Measurements from ENCODE around the gene NET1.

The NET1 gene

DNA sequence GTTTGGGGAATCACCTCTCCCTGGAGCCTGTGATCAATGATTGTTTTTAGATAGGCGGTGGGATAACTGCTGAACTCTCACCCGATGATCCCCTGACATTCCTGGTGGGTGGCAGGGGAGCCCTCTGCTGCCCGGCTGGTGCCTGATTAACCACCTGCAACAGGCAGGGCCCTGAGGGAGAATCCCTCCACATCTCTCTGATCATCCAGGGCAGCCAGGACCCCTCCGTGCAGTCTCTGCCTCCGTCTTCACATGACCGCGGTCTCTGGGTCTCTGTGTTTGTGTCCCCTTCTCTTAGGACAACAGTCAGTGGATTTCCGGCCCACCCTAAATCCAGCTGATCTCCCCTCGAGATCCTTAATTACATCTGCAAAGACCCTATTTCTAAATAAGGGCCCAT is 69.7 kb downstream of the NET1 start:
- H3K27me3 ChIP-seq (replicated peaks), result no peaks in the 10 kb centered on the region
- no peak overlapping the region for H3K4me3 ChIP-seq (ENCODE audit: low read depth, low read length)
- in situ Hi-C loops (cut with HindIII; ENCODE audit: low pct_ligation_motif_present, low sequenced_read_pairs), result no loop called here
- no peak overlapping the region for H3K27ac ChIP-seq
- TF ChIP-seq, protein P1, sequence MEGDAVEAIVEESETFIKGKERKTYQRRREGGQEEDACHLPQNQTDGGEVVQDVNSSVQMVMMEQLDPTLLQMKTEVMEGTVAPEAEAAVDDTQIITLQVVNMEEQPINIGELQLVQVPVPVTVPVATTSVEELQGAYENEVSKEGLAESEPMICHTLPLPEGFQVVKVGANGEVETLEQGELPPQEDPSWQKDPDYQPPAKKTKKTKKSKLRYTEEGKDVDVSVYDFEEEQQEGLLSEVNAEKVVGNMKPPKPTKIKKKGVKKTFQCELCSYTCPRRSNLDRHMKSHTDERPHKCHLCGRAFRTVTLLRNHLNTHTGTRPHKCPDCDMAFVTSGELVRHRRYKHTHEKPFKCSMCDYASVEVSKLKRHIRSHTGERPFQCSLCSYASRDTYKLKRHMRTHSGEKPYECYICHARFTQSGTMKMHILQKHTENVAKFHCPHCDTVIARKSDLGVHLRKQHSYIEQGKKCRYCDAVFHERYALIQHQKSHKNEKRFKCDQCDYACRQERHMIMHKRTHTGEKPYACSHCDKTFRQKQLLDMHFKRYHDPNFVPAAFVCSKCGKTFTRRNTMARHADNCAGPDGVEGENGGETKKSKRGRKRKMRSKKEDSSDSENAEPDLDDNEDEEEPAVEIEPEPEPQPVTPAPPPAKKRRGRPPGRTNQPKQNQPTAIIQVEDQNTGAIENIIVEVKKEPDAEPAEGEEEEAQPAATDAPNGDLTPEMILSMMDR (IDR thresholded peaks at IDR 0.05; ENCODE audit: low read depth, low read length, missing control alignments), result no peak
- DNase-seq, result no peak
- no peaks in the 10 kb centered on the region for H3K36me3 ChIP-seq (replicated peaks)

DNA sequence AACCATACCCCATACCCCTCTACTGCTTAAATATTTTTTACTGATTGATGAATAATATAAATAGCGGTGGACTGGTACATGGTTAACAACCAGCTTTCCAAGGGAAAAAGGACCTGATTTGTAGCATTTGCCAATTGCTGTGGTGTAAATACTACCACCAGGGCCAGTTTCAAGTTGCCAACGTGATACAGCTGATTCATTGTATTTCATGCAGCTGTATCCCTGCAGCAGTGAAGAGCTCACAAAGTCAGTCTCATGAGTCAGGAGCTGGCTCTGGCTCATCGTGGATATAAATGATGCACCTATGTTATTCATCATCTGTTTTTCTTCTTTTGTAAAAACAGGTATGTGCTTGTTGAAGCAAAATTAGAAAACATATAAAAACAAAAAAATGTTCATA is 71.8 kb downstream of the NET1 start:
- TF ChIP-seq, protein P1 (IDR thresholded peaks at IDR 0.05; ENCODE audit: low read depth, low read length, missing control alignments), result no peak
- Histone ChIP-seq H3K36me3 (replicated peaks) (no peaks in the 10 kb centered on the region), H3K27ac (no peak overlapping the region), H3K4me3 (ENCODE audit: low read depth, low read length) (no peak overlapping the region), H3K27me3 (replicated peaks) (no peaks in the 10 kb centered on the region)
- in situ Hi-C loops (cut with HindIII; ENCODE audit: low pct_ligation_motif_present, low sequenced_read_pairs), result no loop called here
- DNase-seq, result no peak

DNA sequence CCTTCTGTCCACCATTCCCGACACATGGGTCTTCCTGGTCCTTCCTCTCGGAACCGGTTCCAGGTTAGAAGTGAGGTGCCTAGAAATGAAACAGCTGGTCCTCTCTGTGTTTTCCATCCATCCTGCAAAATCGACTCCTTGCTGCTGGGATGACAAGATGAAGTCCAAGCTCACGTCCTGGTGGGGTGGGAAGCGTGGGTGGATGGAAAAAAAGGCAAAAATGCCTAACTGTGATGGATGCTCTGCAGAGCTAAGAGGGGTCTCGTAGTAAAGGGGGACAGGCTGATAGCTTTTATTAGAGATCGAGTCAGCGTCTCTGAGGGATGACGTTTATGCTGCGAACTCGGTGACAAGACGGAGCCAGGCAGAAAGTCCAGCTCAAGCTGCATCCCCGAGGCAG is 72.9 kb downstream of the NET1 start:
- DNase-seq, result no peak
- in situ Hi-C loops (cut with HindIII; ENCODE audit: low pct_ligation_motif_present, low sequenced_read_pairs), result no loop called here
- H3K27me3 ChIP-seq (replicated peaks), result no peaks in the 10 kb centered on the region

DNA sequence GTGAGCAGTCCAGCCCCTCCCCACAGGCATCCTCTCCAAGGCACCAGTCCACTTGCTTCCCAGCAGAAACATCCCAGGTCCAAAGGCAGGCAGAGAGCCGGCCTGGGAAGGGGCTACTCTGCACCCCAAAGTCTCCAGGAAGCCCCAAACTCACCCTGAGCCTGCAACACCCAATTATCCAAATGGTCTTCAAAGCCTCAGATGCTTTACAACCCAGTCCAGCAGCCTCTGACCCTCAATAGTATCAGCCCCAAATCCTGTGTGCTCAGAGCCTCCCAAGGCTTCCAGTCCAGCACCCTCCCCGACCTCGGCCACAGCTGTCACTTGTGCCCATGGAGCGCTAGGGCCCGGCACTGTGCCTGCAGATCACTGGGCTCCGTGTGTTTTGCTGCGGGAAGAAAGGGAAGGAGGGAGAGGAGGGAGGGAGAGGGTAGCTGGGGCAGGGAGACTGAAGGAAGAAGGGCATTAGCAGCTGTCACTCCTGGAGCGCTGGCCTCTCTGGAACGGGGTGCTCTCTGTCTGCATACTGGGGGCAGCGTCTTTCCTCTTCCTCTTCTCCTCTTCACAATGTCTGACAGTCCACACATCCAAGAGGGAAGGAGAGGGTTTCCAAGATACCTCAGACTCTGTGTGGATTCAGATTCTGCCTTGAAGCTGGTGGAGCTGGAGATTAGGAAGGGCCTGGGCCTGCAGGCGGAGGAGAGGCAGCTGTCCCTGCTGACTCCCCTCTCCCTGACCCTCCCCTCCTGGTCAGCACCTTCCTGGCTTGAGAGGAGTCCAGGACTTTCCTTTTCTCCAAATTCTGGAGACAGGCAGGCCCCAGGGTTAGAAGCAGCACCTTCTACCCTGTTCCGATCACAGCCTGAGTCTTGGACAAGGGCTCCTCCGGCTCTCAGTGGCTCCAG is 73.8 kb downstream of the NET1 start:
- H3K27me3 ChIP-seq (replicated peaks), result no peaks in the 10 kb centered on the region
- no peak overlapping the region for H3K27ac ChIP-seq
- in situ Hi-C loops (cut with HindIII; ENCODE audit: low pct_ligation_motif_present, low sequenced_read_pairs), result no loop called here
- no peak for DNase-seq
- no peak overlapping the region for H3K4me3 ChIP-seq (ENCODE audit: low read depth, low read length)
- no peaks in the 10 kb centered on the region for H3K36me3 ChIP-seq (replicated peaks)
- TF ChIP-seq, protein P1 (IDR thresholded peaks at IDR 0.05; ENCODE audit: low read depth, low read length, missing control alignments), result no peak

More for the DNA sequence above, 72.9 kb downstream of the NET1 start:
- Histone ChIP-seq H3K4me3 (ENCODE audit: low read depth, low read length) (no peak overlapping the region), H3K27ac (no peak overlapping the region), H3K36me3 (replicated peaks) (no peaks in the 10 kb centered on the region)
- TF ChIP-seq, protein P1 (IDR thresholded peaks at IDR 0.05; ENCODE audit: low read depth, low read length, missing control alignments), result no peak

DNA sequence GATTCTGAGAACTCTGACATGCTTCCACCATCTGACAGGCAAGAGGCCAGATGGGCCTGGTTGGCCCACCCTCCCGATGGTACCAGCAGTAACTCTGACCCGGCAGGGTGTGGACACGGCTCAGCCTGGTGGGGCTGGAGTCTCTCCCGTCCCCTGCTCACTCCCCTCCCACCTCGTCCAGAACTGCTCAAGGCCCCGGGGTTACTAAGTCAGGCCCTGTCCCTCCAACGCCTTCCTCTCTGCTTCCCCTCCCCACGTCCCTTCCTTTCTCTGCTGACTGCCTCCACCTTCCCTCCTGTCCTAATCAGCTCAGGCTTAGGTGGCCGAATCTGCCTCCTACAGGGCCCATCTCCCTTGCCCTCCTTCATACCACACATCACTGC is 74.5 kb downstream of the NET1 start:
- Histone ChIP-seq H3K27ac (no peak overlapping the region), H3K36me3 (replicated peaks) (no peaks in the 10 kb centered on the region), H3K4me3 (ENCODE audit: low read depth, low read length) (no peak overlapping the region), H3K27me3 (replicated peaks) (no peaks in the 10 kb centered on the region)
- in situ Hi-C loops (cut with HindIII; ENCODE audit: low pct_ligation_motif_present, low sequenced_read_pairs), result no loop called here
- no peak for DNase-seq
- TF ChIP-seq, protein P1 (IDR thresholded peaks at IDR 0.05; ENCODE audit: low read depth, low read length, missing control alignments), result no peak
